Right lobe of liver (tissue), 6 donors: ENCODE results near the gene CELF4. TPM values are rescaled to one million over a fixed set of nuclear protein-coding genes. Genes with fewer than 3 reads are reported as not detected.

ENCODE experiments used
- ATAC-seq, 4 donors: fragments of 200-7000 bp; cut with Tn5 transposase; one replicate each; pipeline ENCODE4 v1.9.1; 2020; ENCODE audit warnings: mild to moderate bottlenecking in 4 of 4, moderate library complexity in 4 of 4
- DNase-seq, 3 donors: peaks; one replicate each; pipeline ENCODE4 v3.0.0-alpha.2; 2020
- H3K27ac ChIP-seq, 3 donors: fragments of 200-600 bp; one replicate each; pipeline ENCODE4 v1.8.0; 2022
- H3K27me3 ChIP-seq, 2 donors: fragments of 200-600 bp; one replicate each; pipeline ENCODE4 v1.8.0; 2022
- H3K36me3 ChIP-seq, 4 donors: fragments of 200-600 bp; sonication (generic) in 1 of 4; one replicate each; pipeline versions ENCODE4 v1.5.1 to v1.8.0; 2017 to 2022; ENCODE audit warnings: control low read depth in 1 of 4
- H3K4me1 ChIP-seq, 4 donors: fragments of 200-600 bp; sonication (generic) in 1 of 4; one replicate each; pipeline versions ENCODE4 v1.5.1 to v1.8.0; 2017 to 2022; ENCODE audit warnings: control low read depth in 1 of 4
- H3K4me3 ChIP-seq, 3 donors: fragments of 200-600 bp; one replicate each; pipeline ENCODE4 v1.8.0; 2022
- H3K9me3 ChIP-seq, 4 donors: fragments of 200-600 bp; sonication (generic) in 1 of 4; one replicate each; pipeline versions ENCODE4 v1.5.1 to v1.8.0; 2017 to 2022; ENCODE audit warnings: control low read depth in 1 of 4
- CTCF ChIP-seq, 4 donors: fragments of 200-600 bp in 3 of 4; fragments of 450-650 bp in 1 of 4; IDR thresholded peaks; one replicate each; pipeline versions ENCODE4 v1.5.1 to v1.8.0; 2016 to 2022; ENCODE audit warnings: antibody characterized with exemption in 4 of 4, mild to moderate bottlenecking in 2 of 4
- POLR2A ChIP-seq: fragments of 450-650 bp; IDR thresholded peaks from one replicate; pipeline ENCODE4 v1.6.1; 2017; ENCODE audit warnings: antibody characterized with exemption, mild to moderate bottlenecking
- WGBS: methylation state at CpG from one replicate; pipeline ENCODE4 v1.1.6; 2018; ENCODE audit warnings: low coverage, low lambda C conversion rate; ENCODE audit not compliant: insufficient coverage; ENCODE audit errors: missing lambda C conversion rate; 5-methylcytosine and 5-hydroxymethylcytosine counted together
- intact Hi-C, 2 donors: fragments of 100-400 bp; cut with DNase I; formaldehyde crosslinking; loops; one replicate each; pipeline versions ENCODE4 v1.11.2 to v1.14.1; 2022
- total RNA-seq, 6 experiments: library from RNA; depleted of rRNA in 2 of 6; stranded (reverse); fragments of >200 nt in 2 of 6; fragmentation: NEBNext Ultra II Directional in 3 of 6; extraction: Animal tissue kit (Norgen Biotek cat#: 25700) in 3 of 6; gene quantifications; one replicate each; pipeline versions ENCODE4 v1.1.0 to v1.2.4, GENCODE V29; 2016 to 2023
- donor health status: DM: no; HTN: yes; CAD: no.
- donor health status: DM: no; HTN: no; CAD: no.
- donor health status: DM: no; HTN: no; CAD: no.
- donor health status: DM: no; HTN: yes; CAD: no.
- donor health status: DM: no; HTN: yes; CAD: no.

CELF4 gene
- total RNA-seq, 6 experiments from 2014 or later: 0.06 TPM; not detected in 5

- no peaks in the 10 kb centered on the region for H3K27me3 ChIP-seq
- no peak overlapping the region for H3K27ac ChIP-seq
- H3K4me1 ChIP-seq: no peaks in the 10 kb centered on the region
- H3K9me3 ChIP-seq: no peaks in the 10 kb centered on the region
- H3K36me3 ChIP-seq: no peaks in the 10 kb centered on the region
- WGBS: 61% methylated on average over 5 of the region's 7 CpGs
- H3K4me3 ChIP-seq: no peak overlapping the region
- ATAC-seq (no peak), DNase-seq (no peak)
- TF ChIP-seq POLR2A (no peak), CTCF (IDR thresholded peaks at IDR 0.05) (no peak)
- intact Hi-C loops: no loop called here
Observed at GRCh38 chr18:37428288-37428974, 137.2 kb downstream of the CELF4 start.

GRCh38 chr18:37426586-37426985 is 139.0 kb downstream of the CELF4 start:
- Histone ChIP-seq H3K4me3 (no peak overlapping the region), H3K9me3 (no peaks in the 10 kb centered on the region), H3K36me3 (no peaks in the 10 kb centered on the region), H3K27ac (no peak overlapping the region), H3K27me3 (no peaks in the 10 kb centered on the region), H3K4me1 (no peaks in the 10 kb centered on the region)
- WGBS: 75% methylated on average over 6 of the region's 15 CpGs
- ATAC-seq (no peak), DNase-seq (no peak)
- no peak for TF ChIP-seq CTCF (IDR thresholded peaks at IDR 0.05)
- TF ChIP-seq POLR2A: no peak
- intact Hi-C loops: no loop called here

GRCh38 chr18:37425222-37425621 is 140.4 kb downstream of the CELF4 start:
- no peak for TF ChIP-seq CTCF (IDR thresholded peaks at IDR 0.05)
- no peak for TF ChIP-seq POLR2A
- Histone ChIP-seq H3K27ac (no peak overlapping the region), H3K36me3 (no peaks in the 10 kb centered on the region), H3K27me3 (no peaks in the 10 kb centered on the region), H3K4me3 (no peak overlapping the region), H3K9me3 (no peaks in the 10 kb centered on the region), H3K4me1 (no peaks in the 10 kb centered on the region)
- ATAC-seq: no peak
- intact Hi-C loops: no loop called here
- WGBS: 45% methylated on average over 5 of the region's 6 CpGs
- DNase-seq: no peak

GRCh38 chr18:37424507-37424906 is 141.1 kb downstream of the CELF4 start:
- 50% methylated on average over 2 of the region's 4 CpGs for WGBS

More at GRCh38 chr18:37424507-37424906, 141.1 kb downstream of the CELF4 start:
- no peak for DNase-seq
- intact Hi-C loops: no loop called here
- H3K27ac ChIP-seq: no peak overlapping the region
- no peak for ATAC-seq
- H3K36me3 ChIP-seq: no peaks in the 10 kb centered on the region
- H3K27me3 ChIP-seq: no peaks in the 10 kb centered on the region
- no peaks in the 10 kb centered on the region for H3K4me1 ChIP-seq
- H3K4me3 ChIP-seq: no peak overlapping the region
- no peaks in the 10 kb centered on the region for H3K9me3 ChIP-seq
- no peak for TF ChIP-seq CTCF (IDR thresholded peaks at IDR 0.05)
